Activated CD4-positive, alpha-beta T cell treated with anti-CD3 and anti-CD28 coated beads, Interleukin-2, amount 50 U/mL, for 16 hours (primary cell): ENCODE data around the gene PDZK1.
"Not testable (repeated sequence)": the region's sequence is repeated elsewhere in the genome, so short reads cannot be mapped to it uniquely, and the experiment has no call there.

Source experiments
- DNase-seq: peaks from one replicate; pipeline ENCODE4 v3.0.0-alpha.2; 2020

PDZK1 gene

DNA sequence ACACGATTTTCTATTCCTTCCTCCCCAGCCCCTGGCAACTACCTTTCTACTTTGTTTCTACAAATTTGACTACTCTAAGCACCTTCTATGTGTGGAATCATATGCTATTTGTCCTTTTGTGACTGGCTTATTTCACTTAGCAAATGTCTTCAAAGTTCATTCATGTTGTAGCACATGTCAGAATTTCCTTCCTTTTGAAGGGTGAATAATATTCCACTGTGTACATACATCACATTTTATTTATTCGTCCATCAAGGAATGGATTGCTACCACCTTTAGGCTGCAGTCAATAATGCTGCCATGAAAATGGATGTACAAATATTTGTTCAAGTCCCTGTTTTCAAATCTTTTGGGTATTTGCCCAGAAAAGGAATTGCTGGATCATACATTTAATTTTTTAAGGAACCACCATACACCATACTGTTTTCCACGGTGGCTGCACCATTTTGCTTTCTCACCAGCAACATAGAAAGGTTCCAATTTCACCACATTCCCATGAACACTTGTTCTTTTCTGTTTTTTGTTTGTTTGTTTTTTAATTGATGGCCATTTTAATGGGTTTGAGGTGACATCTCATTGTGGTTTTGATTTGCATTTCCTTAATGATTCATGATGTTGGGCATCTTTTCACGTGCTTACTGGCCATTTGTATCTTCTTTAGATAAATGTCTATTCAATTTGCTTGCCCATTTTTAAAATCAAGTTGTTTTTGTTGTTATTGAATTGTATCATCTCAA, 3.3 kb upstream of the PDZK1 start:
- DNase-seq: no peak

DNA sequence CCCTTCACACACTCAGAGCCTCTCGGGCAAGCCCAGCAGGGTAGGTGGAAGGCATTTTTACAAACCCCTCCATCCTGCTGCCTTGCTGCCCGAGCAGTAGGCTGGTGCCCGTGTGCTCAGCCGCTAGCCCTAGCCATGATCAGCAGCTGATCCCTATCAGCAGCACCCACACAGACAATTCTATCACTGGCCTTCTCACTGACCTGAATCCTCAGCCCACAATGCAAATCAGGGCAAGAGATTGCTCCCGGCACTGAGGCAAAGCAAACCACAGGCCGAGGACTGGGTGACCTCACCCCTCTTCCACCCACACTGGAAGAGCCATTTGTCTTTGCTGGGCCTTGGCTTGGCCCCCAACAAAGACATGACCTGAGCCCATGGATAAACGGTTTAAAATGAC, 895 bp upstream of the PDZK1 start:
- DNase-seq: no peak

DNA sequence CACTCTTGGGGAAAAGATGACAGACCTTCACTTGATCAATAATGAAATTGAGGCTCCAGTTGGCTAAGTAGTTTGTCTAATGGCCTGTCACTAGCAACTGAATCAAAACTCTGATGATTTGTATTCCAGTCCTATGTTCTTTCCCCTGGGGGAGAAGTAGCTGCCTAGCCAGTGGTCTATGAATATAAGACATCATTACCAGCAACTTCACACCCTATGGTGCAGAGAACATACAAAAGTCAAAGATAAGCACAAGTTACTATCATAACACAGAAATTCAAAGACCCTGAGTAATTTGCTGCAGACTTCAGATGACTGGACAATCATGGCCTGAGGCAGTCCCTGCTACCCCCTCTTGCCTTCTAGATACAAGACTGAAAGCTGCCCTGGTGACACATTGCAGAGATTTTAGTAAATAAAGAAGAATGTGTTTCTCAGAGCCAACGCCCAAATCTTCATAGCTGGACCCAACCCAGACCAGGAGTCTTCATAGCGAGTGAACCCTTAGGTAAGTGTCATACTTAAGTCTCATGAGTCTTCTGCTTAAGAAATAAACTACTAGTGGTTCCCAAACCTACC, 993 bp downstream of the PDZK1 start:
- DNase-seq: no peak

DNA sequence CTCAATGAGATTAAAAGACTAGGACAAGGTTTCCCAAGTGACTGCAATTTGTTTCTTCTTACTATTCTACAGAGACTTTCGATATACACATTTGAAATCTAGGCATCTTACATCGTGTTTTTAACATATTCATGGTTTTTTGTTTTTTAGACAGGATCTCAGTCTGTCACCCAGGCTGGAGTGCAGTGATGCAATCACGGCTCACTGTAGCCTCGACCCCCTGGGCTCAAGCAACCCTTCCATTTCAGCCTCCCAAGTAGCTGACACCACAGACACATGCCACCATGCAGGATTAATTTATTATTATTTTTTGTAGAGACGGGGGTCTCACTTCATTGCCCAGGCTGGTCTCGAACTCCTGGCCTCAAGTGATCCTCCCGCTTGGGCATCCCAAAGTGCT, 1.5 kb downstream of the PDZK1 start:
- no peak for DNase-seq

DNA sequence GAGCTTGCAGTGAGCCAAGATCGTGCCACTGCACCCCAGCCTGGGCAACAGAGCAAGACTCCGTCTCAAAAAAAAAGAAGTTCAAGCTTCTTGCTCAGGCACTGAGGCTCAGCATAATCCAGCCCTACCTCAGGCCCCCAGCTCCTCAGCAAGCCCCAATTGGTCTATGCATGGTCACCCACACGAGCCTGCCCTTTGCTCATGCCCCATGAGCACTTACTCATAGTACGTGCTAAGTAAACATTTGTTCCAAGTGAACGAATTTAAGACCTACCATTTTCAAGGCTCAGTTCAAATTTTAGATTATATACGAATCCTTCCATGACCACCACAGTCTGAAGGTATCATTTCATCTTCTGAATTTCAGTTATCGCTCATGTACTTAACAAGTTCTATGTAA, 4.3 kb downstream of the PDZK1 start:
- DNase-seq: no peak

DNA sequence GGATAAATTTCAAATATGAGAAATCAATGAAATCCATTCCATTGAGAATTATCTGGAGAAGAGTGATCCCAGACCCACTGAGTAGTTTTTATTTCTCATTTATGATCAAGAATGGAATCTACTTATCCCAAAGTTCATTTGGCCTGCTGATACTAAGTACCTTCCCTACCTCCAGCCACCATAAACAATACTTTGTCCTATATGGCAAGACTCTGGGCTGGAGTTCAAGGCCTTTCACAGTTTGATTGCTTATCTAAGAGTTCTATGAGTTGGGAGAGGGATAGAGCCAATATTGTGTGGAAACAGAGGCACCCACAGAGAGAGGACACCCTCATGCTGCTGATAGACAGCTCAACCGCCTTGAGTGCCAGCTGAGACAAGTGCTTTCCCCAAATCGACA, 5.1 kb downstream of the PDZK1 start:
- DNase-seq: no peak

DNA sequence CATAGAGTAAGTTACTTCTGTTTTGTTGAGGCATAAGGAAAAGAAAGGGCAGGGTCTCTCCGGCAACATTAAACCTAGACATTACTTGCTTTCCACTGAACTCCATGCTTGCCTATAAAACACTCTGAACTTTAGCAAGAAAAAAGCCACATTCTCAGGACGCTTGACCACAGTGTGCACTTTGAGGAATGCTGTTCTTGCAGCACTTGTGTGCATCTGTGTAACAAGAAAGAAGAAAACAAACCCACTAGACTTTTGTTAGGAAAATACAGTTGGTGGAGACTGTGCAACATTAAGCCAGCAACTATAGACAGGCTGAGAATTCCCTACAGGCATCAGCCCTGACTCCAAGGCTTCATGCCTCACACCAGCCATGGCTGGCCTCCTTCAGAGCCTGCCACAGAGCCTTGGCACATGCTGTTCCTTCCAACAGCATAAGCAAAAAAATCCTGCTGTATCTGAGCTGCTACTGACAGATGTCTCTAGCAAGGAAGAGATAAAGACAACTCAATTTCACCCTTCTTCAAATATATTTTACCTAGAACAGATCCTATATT, 5.8 kb downstream of the PDZK1 start:
- no peak for DNase-seq

DNA sequence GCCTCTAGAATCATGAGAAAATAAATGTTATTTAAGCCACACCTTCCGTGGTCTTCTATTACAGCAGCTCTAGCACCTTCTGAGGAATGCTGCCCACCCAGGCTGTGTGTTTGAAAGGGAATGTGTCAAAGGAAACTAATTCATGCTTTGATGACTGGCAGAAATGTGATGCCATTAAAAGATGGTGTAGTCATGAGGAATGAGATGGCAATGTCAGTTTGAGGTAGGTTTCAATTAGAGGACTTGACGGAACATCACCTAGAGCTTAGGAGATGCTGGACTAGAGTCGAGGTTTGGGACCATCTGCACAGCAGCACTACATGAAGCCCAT, 10.6 kb downstream of the PDZK1 start:
- DNase-seq: no peak

DNA sequence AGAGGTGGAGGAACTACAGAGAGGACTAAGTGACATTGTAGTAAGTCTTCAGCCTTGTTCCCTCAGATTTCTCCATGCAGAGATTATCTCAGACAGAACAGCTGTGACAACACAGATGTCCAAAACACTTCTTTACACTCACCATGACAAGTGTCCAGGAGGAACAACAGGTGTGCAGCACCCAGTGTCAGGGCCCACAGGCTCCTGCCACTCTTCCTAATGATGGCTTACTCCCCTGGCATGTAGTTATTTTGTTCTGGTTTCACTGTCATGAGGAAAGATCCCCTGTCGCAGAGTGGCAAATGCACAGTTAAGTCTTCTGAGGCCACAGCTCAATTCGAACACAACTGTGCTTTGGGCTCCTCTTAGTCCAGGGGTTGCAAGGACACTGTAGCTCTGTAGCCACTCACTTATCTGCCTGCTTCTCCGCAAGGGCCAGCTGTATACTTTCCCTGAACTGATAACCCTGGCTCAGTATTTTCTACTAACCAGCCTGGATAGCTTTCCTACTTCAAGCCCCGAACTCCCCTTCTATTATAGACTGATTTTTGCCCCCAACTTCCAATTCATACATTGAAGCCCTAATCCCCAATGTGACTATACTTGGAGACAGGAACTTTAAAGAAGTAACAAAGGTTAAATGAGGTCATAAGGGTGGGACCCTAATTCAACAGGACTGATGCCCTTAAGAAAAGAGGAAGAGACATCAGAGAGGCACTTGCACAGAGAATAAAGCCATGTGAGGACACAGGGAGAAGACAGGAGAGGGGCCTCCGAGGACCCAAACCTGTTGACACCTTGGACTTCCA, 11.1 kb downstream of the PDZK1 start:
- no peak for DNase-seq

DNA sequence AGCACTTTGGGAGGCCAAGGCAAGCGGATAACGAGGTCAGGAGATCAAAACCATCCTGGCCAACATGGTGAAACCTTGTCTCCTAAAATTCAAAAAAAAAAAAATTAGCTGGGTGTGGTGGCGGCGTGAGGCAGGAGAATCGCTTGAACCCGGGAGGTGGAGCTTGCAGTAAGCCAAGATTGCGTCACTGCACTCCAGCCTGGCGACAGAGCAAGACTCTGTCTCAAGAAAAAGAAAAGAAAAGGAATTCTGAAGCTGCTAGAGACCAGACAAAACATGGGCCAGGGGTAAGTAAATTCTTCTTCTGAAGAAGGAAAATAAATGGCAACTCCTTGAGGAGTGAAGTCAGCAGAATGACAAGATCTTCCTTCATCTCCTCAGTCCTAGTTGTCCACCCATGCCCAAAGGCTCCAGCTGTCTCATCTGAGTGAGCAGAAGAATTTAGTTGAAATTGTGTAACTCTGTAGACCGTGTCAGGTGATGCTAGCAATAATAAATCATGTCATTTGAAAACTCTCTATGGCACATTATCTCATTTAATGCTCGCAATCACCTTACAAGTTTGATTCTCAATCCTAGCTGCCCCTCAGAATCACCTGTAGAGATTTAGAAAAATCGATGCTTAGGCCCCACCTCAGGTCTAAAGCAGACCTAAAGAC, 14.3 kb downstream of the PDZK1 start:
- DNase-seq: no peak

DNA sequence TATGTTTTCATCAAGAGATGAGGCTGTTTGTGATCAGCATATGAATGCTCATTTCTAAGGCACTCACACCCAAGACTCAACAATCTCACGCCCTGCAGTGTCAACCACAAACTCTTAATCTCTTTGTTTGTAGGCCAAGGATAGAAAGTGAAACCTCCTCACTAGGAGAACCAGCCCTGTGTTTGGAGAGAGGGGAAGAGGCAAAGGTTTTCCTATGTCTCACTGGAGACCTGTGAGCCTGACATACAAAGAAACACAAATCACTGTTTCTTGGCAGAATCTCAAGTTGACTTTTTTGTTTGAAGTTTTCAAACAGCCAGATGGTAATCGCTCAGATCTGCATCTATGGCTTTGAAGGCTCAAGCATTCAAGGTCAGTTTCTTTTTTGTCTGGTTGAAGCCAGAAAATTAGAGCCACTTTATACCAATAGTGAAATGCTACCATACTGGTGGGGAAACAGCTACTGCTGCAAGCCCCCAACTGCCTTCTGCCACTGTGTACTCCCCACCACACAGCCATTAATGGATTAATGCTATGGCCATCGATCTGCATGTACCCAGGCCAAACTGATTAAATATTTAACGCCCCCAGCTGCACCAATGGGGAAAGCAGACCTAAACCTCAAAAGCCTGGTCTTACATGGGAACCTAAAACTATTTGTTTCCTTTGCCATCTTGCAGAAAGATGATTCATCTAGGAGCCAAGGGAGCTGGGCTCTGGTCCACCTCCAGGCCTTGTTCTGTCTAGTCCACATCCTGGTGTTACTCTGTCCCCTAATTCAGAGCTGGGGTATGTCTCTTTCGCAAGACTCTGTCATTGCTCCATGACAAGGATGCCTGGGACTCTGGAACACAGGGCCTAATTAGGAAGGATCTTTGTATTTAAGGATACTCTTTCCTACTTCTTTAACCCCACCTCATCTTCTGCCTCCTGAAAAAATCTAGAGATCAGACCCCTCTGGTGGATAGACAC, 16.3 kb downstream of the PDZK1 start:
- DNase-seq: peak; percentile 74

DNA sequence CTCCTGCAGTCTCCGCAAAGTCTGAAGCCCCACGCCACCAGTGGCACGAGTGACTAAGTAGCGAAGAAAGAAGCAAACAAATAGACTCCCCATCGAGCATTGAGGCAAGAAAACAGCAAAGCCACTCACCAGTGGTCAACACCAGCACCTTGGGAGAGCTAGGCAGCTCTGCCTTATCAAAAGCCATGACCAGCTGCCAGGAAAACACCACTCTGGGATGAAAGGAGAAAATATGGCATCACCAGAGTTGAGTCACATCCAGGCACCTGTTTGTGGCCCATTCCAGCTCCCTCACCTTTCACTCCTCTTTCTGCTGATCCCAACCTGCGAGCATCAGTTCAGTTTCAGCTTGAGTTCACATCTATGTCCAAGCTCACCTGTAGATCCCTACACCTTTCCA, 17.2 kb downstream of the PDZK1 start:
- no peak for DNase-seq

DNA sequence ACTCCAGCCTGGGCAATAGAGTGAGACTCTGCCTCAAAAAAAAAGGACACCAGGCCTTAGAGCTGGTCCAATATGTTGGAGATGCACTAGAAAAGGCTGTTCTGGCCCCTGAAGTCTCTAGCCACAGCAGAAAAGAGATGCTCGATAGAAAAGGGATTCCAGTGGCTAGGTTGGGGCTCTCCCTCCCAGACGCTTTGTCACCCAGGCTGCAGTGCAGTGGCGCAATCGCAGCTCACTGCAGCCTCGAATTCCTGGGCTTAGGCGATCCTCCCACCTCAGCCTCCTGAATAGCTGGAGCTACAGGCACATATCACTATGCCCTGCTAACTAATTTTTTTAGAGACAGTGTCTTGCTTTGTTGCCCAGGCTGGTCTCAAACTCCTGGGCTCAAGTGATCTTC, 18.2 kb downstream of the PDZK1 start:
- no peak for DNase-seq

DNA sequence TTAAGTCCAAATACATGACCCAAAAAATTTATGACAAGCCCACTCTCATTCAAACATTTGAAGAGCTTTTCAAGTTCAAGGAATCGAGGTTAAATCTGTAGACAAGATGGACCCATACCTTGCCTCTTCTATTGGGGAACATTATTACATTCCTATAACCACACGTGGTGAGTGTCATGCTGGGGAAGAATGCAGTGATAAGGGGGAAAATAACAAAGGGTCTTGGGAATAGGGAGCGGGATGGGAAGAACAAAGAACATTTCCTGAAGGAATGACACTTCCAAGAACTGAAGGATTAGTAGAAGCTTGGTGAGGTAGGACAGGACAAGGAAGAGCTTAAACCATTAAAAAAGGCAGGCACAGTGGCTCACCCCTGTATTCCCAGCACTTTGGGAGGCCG, 18.8 kb downstream of the PDZK1 start:
- no peak for DNase-seq

DNA sequence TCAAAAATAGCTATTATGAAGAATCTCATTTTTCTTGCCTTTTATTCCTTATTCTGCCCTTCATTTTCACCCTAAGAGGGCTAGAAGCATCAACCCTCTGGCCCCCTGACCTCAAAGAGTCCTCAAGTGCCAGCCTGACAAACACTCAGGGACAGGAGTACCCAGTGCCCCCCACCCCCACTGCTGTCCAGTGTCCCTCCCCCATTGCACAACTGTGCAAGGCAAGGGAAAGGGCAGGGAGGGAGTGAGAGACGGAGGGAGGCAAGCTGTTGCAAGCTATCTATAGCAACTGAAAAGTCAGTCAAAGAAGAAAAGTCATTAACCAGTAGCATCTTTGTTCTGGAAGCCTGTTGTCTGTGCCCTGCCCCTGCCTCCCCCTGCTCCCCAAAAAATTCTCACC, 21.1 kb downstream of the PDZK1 start:
- not testable (repeated sequence) for DNase-seq

DNA sequence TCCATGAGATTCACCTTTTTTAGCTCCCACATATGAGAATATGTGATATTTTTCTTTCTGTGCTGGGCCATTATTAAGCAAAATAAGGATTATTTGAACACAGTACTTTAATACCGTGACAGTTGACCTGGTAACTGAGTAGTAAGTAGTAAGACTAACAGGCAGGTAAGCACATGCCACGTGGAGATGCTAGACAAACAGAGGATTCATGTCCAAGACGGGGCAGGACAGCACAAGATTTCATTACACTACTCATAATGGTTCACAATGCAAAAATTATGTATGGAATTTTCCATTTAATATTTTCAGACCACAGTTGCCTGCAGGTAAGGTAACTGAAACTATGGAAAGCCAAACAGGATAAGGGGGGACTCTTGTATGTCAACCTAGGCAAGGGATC, 22.3 kb downstream of the PDZK1 start:
- DNase-seq: not testable (repeated sequence)

DNA sequence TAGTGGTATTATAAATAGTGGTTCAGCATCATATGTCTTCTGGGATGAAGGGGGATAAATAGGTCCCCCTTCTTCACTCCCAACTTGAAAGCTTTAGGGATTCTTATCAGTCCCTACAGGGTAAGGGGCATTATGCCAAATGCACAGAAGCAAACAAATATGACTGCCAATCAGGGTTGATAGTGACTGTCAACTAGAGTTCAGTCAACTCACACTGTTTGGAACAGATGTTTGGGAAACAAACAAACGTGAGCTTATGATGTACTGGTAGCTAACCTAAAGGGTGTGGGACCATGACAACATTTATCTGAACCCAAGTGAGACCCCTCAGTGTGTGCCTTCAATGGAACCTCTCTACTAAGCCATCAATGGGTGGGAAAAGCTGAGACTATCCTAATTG, 34.0 kb downstream of the PDZK1 start:
- DNase-seq: not testable (repeated sequence)

DNA sequence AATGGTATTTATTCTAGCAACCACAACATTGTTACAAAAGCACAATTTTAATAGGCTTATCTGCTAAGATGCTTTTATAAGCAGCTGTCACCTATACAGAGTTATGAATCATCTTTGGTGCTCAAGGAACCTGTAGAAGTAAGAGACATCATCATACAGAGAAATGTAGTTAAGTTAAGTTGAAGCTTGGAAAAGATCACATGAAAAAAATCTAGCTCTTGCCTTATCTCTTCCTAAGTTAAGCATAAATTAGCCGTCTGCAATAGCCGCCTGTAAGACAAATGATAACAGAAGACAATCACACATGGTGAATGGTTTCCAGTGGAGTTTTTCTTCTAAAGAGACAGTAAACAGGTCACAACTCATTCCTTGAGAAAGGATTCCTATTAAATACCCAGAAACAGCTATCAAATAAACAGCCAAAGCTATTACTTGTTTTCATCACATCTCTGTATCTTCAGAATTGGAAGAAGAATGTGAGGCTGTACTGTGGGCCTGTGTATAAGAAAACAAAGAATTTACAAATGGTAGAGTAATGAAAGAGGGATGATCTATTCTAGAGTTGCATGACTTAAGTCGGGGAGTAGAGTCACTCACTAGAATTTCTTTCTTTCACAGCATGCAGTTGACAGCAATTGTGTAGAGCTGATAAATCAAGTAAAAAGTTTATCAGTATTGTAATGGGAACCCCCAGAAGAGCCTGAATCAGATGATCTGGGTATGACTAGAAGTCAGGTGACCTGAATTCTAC, 36.0 kb downstream of the PDZK1 start:
- DNase-seq: not testable (repeated sequence)

DNA sequence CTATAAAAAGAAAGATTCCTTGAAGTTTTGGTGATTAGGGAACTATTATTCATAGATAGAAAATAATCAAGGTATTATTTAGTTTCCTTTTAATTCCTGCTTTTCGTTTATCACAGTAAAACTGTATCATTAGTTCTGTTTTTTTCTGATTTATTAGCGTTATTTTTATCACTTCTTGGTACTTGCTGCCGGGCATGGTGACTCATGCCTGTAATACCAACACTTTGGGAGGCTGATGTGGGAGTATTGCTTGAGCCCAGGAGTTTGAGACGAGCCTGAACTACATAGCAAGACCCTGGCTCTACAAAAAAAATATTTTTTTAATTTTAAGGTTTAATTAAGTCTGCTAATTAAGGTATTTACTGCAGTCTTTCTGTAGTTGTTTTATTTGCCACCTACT, 42.2 kb downstream of the PDZK1 start:
- not testable (repeated sequence) for DNase-seq

DNA sequence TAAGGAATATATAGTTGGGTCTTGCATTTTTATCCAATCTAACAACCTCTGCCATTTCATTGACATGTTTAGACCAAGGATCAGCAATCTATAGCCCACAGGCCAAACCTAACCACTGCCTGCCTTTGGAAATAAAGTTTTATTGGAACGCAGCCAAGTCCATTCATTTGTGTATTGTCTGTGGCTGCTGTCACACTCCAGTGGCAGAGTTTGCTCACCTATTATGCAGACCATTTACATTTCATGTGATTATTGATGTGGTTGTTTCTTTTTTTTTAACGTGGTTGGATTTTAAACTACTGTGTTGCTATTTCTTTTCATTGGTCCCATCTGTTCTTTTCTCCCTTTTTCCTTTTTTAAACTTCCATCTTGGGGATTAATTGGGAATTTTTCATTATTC, 44.7 kb downstream of the PDZK1 start:
- not testable (repeated sequence) for DNase-seq

DNA sequence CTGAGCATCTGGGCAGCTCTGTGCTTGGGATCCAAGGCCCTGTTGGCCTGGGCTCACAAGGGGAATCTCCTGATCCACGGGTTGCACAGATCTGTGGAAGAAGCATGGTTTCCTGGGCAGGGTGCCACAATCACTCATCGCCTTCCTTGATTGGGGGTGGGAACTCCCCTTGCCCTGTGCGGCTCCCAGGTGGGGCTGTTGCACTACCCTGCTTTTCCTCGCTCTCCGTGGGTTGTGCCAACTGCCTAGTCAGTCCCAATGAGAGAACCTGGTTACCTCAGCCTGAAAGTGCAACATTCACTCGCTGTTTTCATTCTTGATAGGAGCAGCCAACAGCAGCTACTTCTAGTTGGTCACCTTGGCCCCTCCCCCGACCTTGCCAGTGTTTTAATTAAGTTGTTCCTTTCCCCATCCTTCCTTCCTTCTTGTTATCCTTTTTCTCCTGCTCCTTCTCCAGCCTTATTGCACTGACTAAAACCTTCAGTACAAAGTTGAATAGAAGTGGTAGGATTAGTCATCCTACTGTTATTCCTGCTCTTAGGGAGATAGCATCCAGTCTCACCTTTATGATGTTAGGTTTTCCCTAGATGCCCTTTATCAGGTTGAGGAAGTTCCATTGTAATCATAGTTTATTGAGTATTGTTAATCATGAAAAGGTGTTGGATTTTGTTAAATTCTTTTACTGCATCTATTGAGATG, 50.8 kb downstream of the PDZK1 start:
- DNase-seq: not testable (repeated sequence)
